H1 (cell line): Measurements from ENCODE around the gene R3HDM2. TPM values are rescaled to one million over a fixed set of nuclear protein-coding genes. Genes with fewer than 3 reads are reported as not detected.
A peak's percentile ranks its signal among the peaks of the same experiment; 100 is the strongest.

Experiments used
- CTCF ChIA-PET: fragments of 300-600 bp; sonication (Branson Sonifier 250); formaldehyde crosslinking; loops from one replicate; lab custom pipeline; 2021; ENCODE audit not compliant: partially characterized antibody; lab: Charles Lee
- POLR2A ChIA-PET: fragments of 300-600 bp; sonication (Branson Sonifier 250); formaldehyde crosslinking; loops from one replicate; lab custom pipeline; 2021; ENCODE audit warnings: inconsistent platforms; ENCODE audit not compliant: partially characterized antibody; lab: Charles Lee
- DNase-seq, 2 experiments: peaks; one replicate each; pipeline versions ENCODE4 v3.0.0 to v3.0.0-alpha.2; 2010 to 2022; ENCODE audit warnings: low spot score in 2 of 2, low read depth in 1 of 2, mixed read lengths in 1 of 2
- FAIRE-seq: peaks from 2 replicates; lab custom pipeline; 2011; peaks lifted over from hg19 to GRCh38; lab: Jason Lieb, UNC
- H2AFZ ChIP-seq: 2 replicates; pipeline ENCODE4 v1.8.1; 2012; ENCODE audit warnings: low read length, inconsistent platforms
- H2AK5ac ChIP-seq: 2 replicates; pipeline ENCODE4 v1.6.1; 2013; ENCODE audit warnings: low read depth, low read length
- H2BK120ac ChIP-seq: replicated peaks from 2 replicates; pipeline ENCODE3; 2013; ENCODE audit warnings: low read depth, low read length, inconsistent platforms
- H2BK12ac ChIP-seq: 2 replicates; pipeline ENCODE4 v1.6.1; 2013; ENCODE audit warnings: low read depth, low read length
- H2BK15ac ChIP-seq: 2 replicates; pipeline ENCODE4 v1.6.1; 2013; ENCODE audit warnings: low read length
- H2BK20ac ChIP-seq: 2 replicates; pipeline ENCODE4 v1.6.1; 2013; ENCODE audit warnings: low read length
- H2BK5ac ChIP-seq: 2 replicates; pipeline ENCODE4 v1.6.1; 2013; ENCODE audit warnings: low read depth, low read length
- H3K14ac ChIP-seq: 2 replicates; pipeline ENCODE4 v1.6.1; 2013; ENCODE audit warnings: inconsistent platforms; ENCODE audit not compliant: insufficient read length
- H3K18ac ChIP-seq: 2 replicates; pipeline ENCODE4 v1.6.1; 2013; ENCODE audit warnings: low read length; ENCODE audit errors: extremely low read depth
- H3K23ac ChIP-seq: 2 replicates; pipeline ENCODE4 v1.6.1; 2013; ENCODE audit warnings: inconsistent platforms; ENCODE audit not compliant: insufficient read length
- H3K23me2 ChIP-seq: 2 replicates; pipeline ENCODE4 v1.6.1; 2013; ENCODE audit warnings: low read depth, low read length
- H3K27ac ChIP-seq: 2 replicates; pipeline ENCODE4 v1.6.1; 2011; ENCODE audit warnings: low read depth, low read length, inconsistent platforms
- H3K27me3 ChIP-seq, 4 experiments: replicated peaks in 1 of 4; 1 replicate in 1 of 4; 2 replicates in 3 of 4; pipeline versions ENCODE4 v1.6.1 to v1.8.1; 2011 to 2013; ENCODE audit warnings: low read length in 3 of 4, mild to moderate bottlenecking in 3 of 4, inconsistent platforms in 2 of 4, mixed read lengths in 2 of 4, moderate library complexity in 1 of 4; ENCODE audit not compliant: control insufficient read depth in 3 of 4, insufficient read depth in 3 of 4; ENCODE audit errors: extremely low read depth in 1 of 4
- H3K36me3 ChIP-seq, 4 experiments: 2 replicates each; pipeline versions ENCODE4 v1.6.1 to v1.8.1; 2011 to 2013; ENCODE audit warnings: mild to moderate bottlenecking in 4 of 4, low read length in 3 of 4, moderate library complexity in 2 of 4, control low read depth in 1 of 4, inconsistent platforms in 1 of 4; ENCODE audit not compliant: insufficient read depth in 4 of 4, control insufficient read depth in 2 of 4
- H3K4ac ChIP-seq: replicated peaks from 2 replicates; pipeline ENCODE3; 2013; ENCODE audit warnings: low read length, low read depth, mixed read lengths, inconsistent platforms; ENCODE audit not compliant: insufficient read length
- H3K4me1 ChIP-seq, 4 experiments: replicated peaks in 1 of 4; 1 replicate in 1 of 4; 2 replicates in 3 of 4; pipeline versions ENCODE4 v1.6.1 to v1.8.1; 2011 to 2013; ENCODE audit warnings: low read length in 3 of 4, inconsistent platforms in 2 of 4, mixed read lengths in 1 of 4; ENCODE audit not compliant: insufficient read depth in 4 of 4, control insufficient read depth in 3 of 4
- H3K4me2 ChIP-seq, 2 experiments: 2 replicates each; pipeline versions ENCODE4 v1.6.1 to v1.8.1; 2011 to 2013; ENCODE audit warnings: low read depth in 2 of 2, low read length in 2 of 2, control low read depth in 1 of 2, inconsistent platforms in 1 of 2, mild to moderate bottlenecking in 1 of 2; ENCODE audit not compliant: insufficient read depth in 1 of 2
- H3K4me3 ChIP-seq, 4 experiments: fragments of 200-600, 300-600 bp in 1 of 4; sonication (generic), shearing (Covaris generic), sonication (Bioruptor Twin) in 1 of 4; 2 replicates each; pipeline versions ENCODE4 v1.5.1 to v1.8.1; 2011 to 2016; ENCODE audit warnings: low read length in 4 of 4, low read depth in 3 of 4, control low read depth in 2 of 4, inconsistent platforms in 2 of 4, mild to moderate bottlenecking in 2 of 4, mixed read lengths in 1 of 4, moderate library complexity in 1 of 4; ENCODE audit not compliant: insufficient read depth in 2 of 4; ENCODE audit errors: extremely low read depth in 1 of 4
- H3K56ac ChIP-seq: replicated peaks from 2 replicates; pipeline ENCODE3; 2013; ENCODE audit warnings: low read depth, mild to moderate bottlenecking, mixed read lengths, low read length, inconsistent platforms; ENCODE audit not compliant: insufficient read length
- H3K79me1 ChIP-seq: 2 replicates; pipeline ENCODE4 v1.6.1; 2013; ENCODE audit warnings: low read depth, low read length, control low read depth
- H3K79me2 ChIP-seq, 2 experiments: 2 replicates each; pipeline versions ENCODE4 v1.6.1 to v1.8.1; 2012 to 2013; ENCODE audit warnings: low read length in 2 of 2, mild to moderate bottlenecking in 2 of 2, inconsistent platforms in 1 of 2; ENCODE audit not compliant: insufficient read depth in 2 of 2, control insufficient read depth in 1 of 2
- H3K9ac ChIP-seq, 4 experiments: replicated peaks in 1 of 4; 1 replicate in 1 of 4; 2 replicates in 3 of 4; pipeline versions ENCODE4 v1.6.1 to v1.8.1; 2011 to 2013; ENCODE audit warnings: low read depth in 3 of 4, low read length in 3 of 4, control low read depth in 2 of 4, mild to moderate bottlenecking in 2 of 4, moderate library complexity in 2 of 4, inconsistent platforms in 1 of 4; ENCODE audit errors: extremely low read depth in 1 of 4
- H3K9me3 ChIP-seq, 2 experiments: 2 replicates each; pipeline versions ENCODE4 v1.6.1 to v1.8.1; 2012 to 2013; ENCODE audit warnings: mild to moderate bottlenecking in 2 of 2, moderate library complexity in 2 of 2, control low read depth in 1 of 2, inconsistent platforms in 1 of 2, low read depth in 1 of 2, low read length in 1 of 2, mixed read lengths in 1 of 2; ENCODE audit not compliant: insufficient read depth in 2 of 2
- H4K20me1 ChIP-seq, 2 experiments: replicated peaks in 1 of 2; 2 replicates each; pipeline versions ENCODE3 to v1.8.1; 2011 to 2013; ENCODE audit warnings: inconsistent platforms in 2 of 2, low read length in 2 of 2, mild to moderate bottlenecking in 1 of 2; ENCODE audit not compliant: insufficient read depth in 2 of 2, control insufficient read depth in 1 of 2
- H4K5ac ChIP-seq: 2 replicates; pipeline ENCODE4 v1.6.1; 2013; ENCODE audit warnings: low read length, low read depth, mixed read lengths, inconsistent platforms; ENCODE audit not compliant: insufficient read length
- H4K8ac ChIP-seq: 2 replicates; pipeline ENCODE4 v1.8.0; 2013; ENCODE audit warnings: mild to moderate bottlenecking, moderate library complexity, low read length, inconsistent platforms; ENCODE audit not compliant: insufficient read depth; ENCODE audit errors: extremely low read depth
- H4K91ac ChIP-seq: replicated peaks from 2 replicates; pipeline ENCODE3; 2013; ENCODE audit warnings: low read length, mixed read lengths, inconsistent platforms; ENCODE audit not compliant: insufficient read length
- POLR2A ChIP-seq, 2 experiments: IDR thresholded peaks; 1 replicate in 1 of 2; 2 replicates in 1 of 2; pipeline ENCODE4 v1.6.1; 2011; ENCODE audit warnings: low read depth in 2 of 2, low read length in 2 of 2, mild to moderate bottlenecking in 2 of 2; ENCODE audit errors: control extremely low read depth in 1 of 2
- WGBS, 2 experiments: shearing (Covaris generic) in 1 of 2; methylation state at CpG; one replicate each; pipeline versions ENCODE4 v1.1.6 to v1.1.7; 2013 to 2015; ENCODE audit warnings: low lambda C conversion rate in 2 of 2, mixed read lengths in 2 of 2, inconsistent platforms in 1 of 2, low coverage in 1 of 2, missing lambda C conversion rate in 1 of 2; ENCODE audit not compliant: insufficient replicate concordance in 2 of 2, insufficient coverage in 1 of 2, insufficient read length in 1 of 2; ENCODE audit errors: extremely low coverage in 1 of 2, missing lambda C conversion rate in 1 of 2; 5-methylcytosine and 5-hydroxymethylcytosine counted together
- polyA plus RNA-seq, 7 experiments: library from polyadenylated mRNA; depleted of rRNA in 3 of 7; stranded (reverse) in 5 of 7; unstranded in 2 of 7; fragments of >200 nt in 5 of 7; fragments of 200-250 nt in 2 of 7; gene quantifications; 1 replicate in 5 of 7; 2 replicates in 1 of 7; 4 replicates in 1 of 7; pipeline versions ENCODE4 v1.2.1 to v1.2.3, GENCODE V29; 2011 to 2013; ENCODE audit warnings: missing spikeins in 2 of 7, mixed read lengths in 2 of 7
- total RNA-seq: library from RNA; stranded (reverse); fragmentation: NEBNext Ultra II Directional; extraction: Animal tissue kit (Norgen Biotek cat#: 25700); gene quantifications from 2 replicates; pipeline ENCODE4 v1.2.1, GENCODE V29; 2021

R3HDM2 gene
- total and polyA plus RNA-seq, 2 of the 8 experiments (the other 6 are each of a cell fraction or from before 2014, with no cell fraction given), result 25.6 to 27.0 TPM

- Histone ChIP-seq H2BK12ac (no peak overlapping the region), H3K9me3 (no peaks in the 10 kb centered on the region), H3K9ac (no peak overlapping the region), H4K8ac (peak overlapping the region; percentile 81), H2BK20ac (no peak overlapping the region), H3K4me3 (peak overlapping the region in 1 of 4 experiments; percentile 10; a peak in 3 of 8 replicates), H3K14ac (no peak overlapping the region), H2AK5ac (no peak overlapping the region), H3K4me1 (peaks cover 6 to 59% (median 37%) of the 10 kb centered on the region in 4 experiments), H3K27ac (no peak overlapping the region), H4K5ac (no peak overlapping the region), H2BK120ac (no peak overlapping the region), H3K23ac (no peak overlapping the region), H2AFZ (no peak overlapping the region), H3K4ac (no peak overlapping the region), H3K18ac (no peak overlapping the region), H3K36me3 (peaks cover 25 to 33% (median 31%) of the 10 kb centered on the region in 4 experiments), H3K23me2 (peaks cover 26% of the 10 kb centered on the region), H3K4me2 (peak overlapping the region; percentile 45 to 89; a peak in 2 of 4 replicates), H3K79me1 (peaks cover 2% of the 10 kb centered on the region), H3K56ac (no peak overlapping the region), H2BK15ac (no peak overlapping the region), H3K79me2 (peaks cover 0 to 1% of the 10 kb centered on the region in 2 experiments; a peak in 1 of 4 replicates), H4K91ac (no peak overlapping the region), H4K20me1 (peaks cover 25 to 43% of the 10 kb centered on the region in 2 experiments), H3K27me3 (peaks cover 47 to 66% (median 59%) of the 10 kb centered on the region in 4 experiments), H2BK5ac (no peak overlapping the region)
- DNase-seq (peak in 1 of 2 experiments; percentile 86), FAIRE-seq (no peak)
- CTCF ChIA-PET, result interaction anchor here (0.9 to 27.9 kb wide), 6 partner anchors 9 to 220 kb away, joined by 3 to 726 read pairs (median 115); partner anchors contain the start of genes GLI1, INHBE, NXPH4 and SHMT2
- 18% methylated on average over 34 of the region's 40 CpGs; no CpG with 5 or more reads in 1 of the 2 experiments for WGBS, 2 experiments
- POLR2A ChIA-PET, result interaction anchor here (1.2 to 23.7 kb wide), 16 partner anchors 5 to 283 kb away, joined by 3 to 852 read pairs (median 5); partner anchors contain the start of genes DDIT3, GLI1, INHBE and LRP1
- peak in 1 of 2 experiments; percentile 71; a peak in 2 of 3 replicates for TF ChIP-seq POLR2A (IDR thresholded peaks at IDR 0.05; ENCODE audit: control extremely low read depth in 1 of 2, low read depth in 2 of 2, low read length in 2 of 2)
These were observed 194.5 kb downstream of the R3HDM2 start for GRCh38 chr12:57236201-57236924.
